HEK293 (cell line): ENCODE data around the gene RAPGEFL1.

ENCODE experiments used
- CTCF ChIA-PET: fragments of 350-600 bp; formaldehyde crosslinking; extraction: SDS; loops from one replicate; lab custom pipeline; 2021; ENCODE audit warnings: antibody characterized with exemption; lab: Yijun Ruan, JAX
- POLR2A ChIA-PET: fragments of 300-600 bp; formaldehyde crosslinking; extraction: SDS; loops from one replicate; lab custom pipeline; 2020; ENCODE audit warnings: antibody characterized with exemption, inconsistent platforms; lab: Yijun Ruan, JAX
- H3K27ac ChIP-seq: fragments of 200-500 bp; sonication (Bioruptor generic); 2 replicates; pipeline ENCODE4 v1.5.1; 2014; ENCODE audit warnings: low read depth, low read length, control low read depth, inconsistent platforms; ENCODE audit errors: extremely low read depth
- H3K36me3 ChIP-seq, 2 experiments: fragments of 200-500 bp in 1 of 2; sonication (Bioruptor generic) in 1 of 2; 1 replicate in 1 of 2; 2 replicates in 1 of 2; pipeline ENCODE4 v1.5.1; 2014 to 2017; ENCODE audit warnings: inconsistent platforms in 2 of 2, low read length in 2 of 2; ENCODE audit not compliant: control insufficient read depth in 2 of 2, insufficient read depth in 1 of 2
- H3K4me1 ChIP-seq: fragments of 200-500 bp; sonication (Bioruptor generic); 2 replicates; pipeline ENCODE4 v1.5.1; 2014; ENCODE audit warnings: mild to moderate bottlenecking, low read length, inconsistent platforms; ENCODE audit not compliant: control insufficient read depth, insufficient read depth
- H3K4me3 ChIP-seq: 2 replicates; pipeline ENCODE4 v1.5.1; 2011; ENCODE audit warnings: low read depth, mild to moderate bottlenecking, control low read depth, low read length, moderate library complexity
- H3K9me3 ChIP-seq: fragments of 200-500 bp; sonication (Bioruptor generic); 2 replicates; pipeline ENCODE4 v1.5.1; 2014; ENCODE audit warnings: low read depth, low read length, inconsistent platforms; ENCODE audit not compliant: control insufficient read depth, insufficient read depth
- EGR2 ChIP-seq: fragments of 450-650 bp; formaldehyde crosslinking; IDR thresholded peaks from 2 replicates; pipeline ENCODE4 v1.5.1; 2016; ENCODE audit warnings: low read depth, missing biosample characterization, missing genetic modification characterization
- HOXD13 ChIP-seq: sonication (generic); formaldehyde crosslinking; IDR thresholded peaks from 2 replicates; pipeline ENCODE4 v1.8.0; 2022; ENCODE audit warnings: missing genetic modification reagents, borderline replicate concordance
- KLF8 ChIP-seq: fragments of 450-650 bp; formaldehyde crosslinking; IDR thresholded peaks from 2 replicates; pipeline ENCODE4 v1.5.1; 2016; ENCODE audit warnings: missing biosample characterization, missing genetic modification characterization
- ZBTB44 ChIP-seq: fragments of 450-650 bp; IDR thresholded peaks from 2 replicates; pipeline ENCODE4 v1.5.1; 2018; ENCODE audit warnings: missing biosample characterization, mild to moderate bottlenecking, missing genetic modification characterization
- ZNF138 ChIP-seq: fragments of 450-650 bp; formaldehyde crosslinking; IDR thresholded peaks from 2 replicates; pipeline ENCODE4 v1.5.1; 2016; ENCODE audit warnings: missing biosample characterization, missing genetic modification characterization, borderline replicate concordance
- ZNF223 ChIP-seq: fragments of 450-650 bp; formaldehyde crosslinking; IDR thresholded peaks from 2 replicates; pipeline ENCODE4 v1.5.1; 2016; ENCODE audit warnings: missing biosample characterization, missing genetic modification characterization
- ZNF548 ChIP-seq: fragments of 450-650 bp; formaldehyde crosslinking; IDR thresholded peaks from 2 replicates; pipeline ENCODE4 v1.5.1; 2016; ENCODE audit warnings: missing biosample characterization, missing genetic modification characterization
- ZNF623 ChIP-seq: fragments of 450-650 bp; formaldehyde crosslinking; IDR thresholded peaks from 2 replicates; pipeline ENCODE4 v1.5.1; 2016; ENCODE audit warnings: missing biosample characterization, missing genetic modification characterization
- ZNF639 ChIP-seq: fragments of 450-650 bp; formaldehyde crosslinking; IDR thresholded peaks from 2 replicates; pipeline ENCODE4 v1.5.1; 2016; ENCODE audit warnings: missing biosample characterization, missing genetic modification characterization
- ZNF701 ChIP-seq: fragments of 450-650 bp; formaldehyde crosslinking; IDR thresholded peaks from 2 replicates; pipeline ENCODE4 v1.5.1; 2016; ENCODE audit warnings: missing biosample characterization, missing genetic modification characterization
- TF ChIP-seq, protein P1 (sequence below): fragments of 450-650 bp; formaldehyde crosslinking; IDR thresholded peaks from 2 replicates; pipeline ENCODE4 v1.5.1; 2016; ENCODE audit warnings: missing biosample characterization, missing genetic modification characterization
- TF ChIP-seq, protein P2 (sequence below): fragments of 450-650 bp; formaldehyde crosslinking; IDR thresholded peaks from 2 replicates; pipeline ENCODE4 v1.5.1; 2016; ENCODE audit warnings: missing biosample characterization, missing genetic modification characterization
- TF ChIP-seq, protein P3 (sequence below): fragments of 450-650 bp; formaldehyde crosslinking; IDR thresholded peaks from 2 replicates; pipeline ENCODE4 v1.5.1; 2017; ENCODE audit warnings: missing biosample characterization, mild to moderate bottlenecking, missing genetic modification characterization, moderate library complexity
- TF ChIP-seq, protein P4 (sequence below): fragments of 450-650 bp; formaldehyde crosslinking; IDR thresholded peaks from 2 replicates; pipeline ENCODE4 v1.5.1; 2016; ENCODE audit warnings: missing biosample characterization, missing genetic modification characterization

Gene RAPGEFL1

GRCh38 chr17:40171750-40172149 lies 5.5 kb upstream of the RAPGEFL1 start:
- H3K27ac ChIP-seq: no peak overlapping the region
- no peak for TF ChIP-seq KLF8 (tag by site-specific recombination)
- TF ChIP-seq HOXD13: no peak
- TF ChIP-seq, protein P1, sequence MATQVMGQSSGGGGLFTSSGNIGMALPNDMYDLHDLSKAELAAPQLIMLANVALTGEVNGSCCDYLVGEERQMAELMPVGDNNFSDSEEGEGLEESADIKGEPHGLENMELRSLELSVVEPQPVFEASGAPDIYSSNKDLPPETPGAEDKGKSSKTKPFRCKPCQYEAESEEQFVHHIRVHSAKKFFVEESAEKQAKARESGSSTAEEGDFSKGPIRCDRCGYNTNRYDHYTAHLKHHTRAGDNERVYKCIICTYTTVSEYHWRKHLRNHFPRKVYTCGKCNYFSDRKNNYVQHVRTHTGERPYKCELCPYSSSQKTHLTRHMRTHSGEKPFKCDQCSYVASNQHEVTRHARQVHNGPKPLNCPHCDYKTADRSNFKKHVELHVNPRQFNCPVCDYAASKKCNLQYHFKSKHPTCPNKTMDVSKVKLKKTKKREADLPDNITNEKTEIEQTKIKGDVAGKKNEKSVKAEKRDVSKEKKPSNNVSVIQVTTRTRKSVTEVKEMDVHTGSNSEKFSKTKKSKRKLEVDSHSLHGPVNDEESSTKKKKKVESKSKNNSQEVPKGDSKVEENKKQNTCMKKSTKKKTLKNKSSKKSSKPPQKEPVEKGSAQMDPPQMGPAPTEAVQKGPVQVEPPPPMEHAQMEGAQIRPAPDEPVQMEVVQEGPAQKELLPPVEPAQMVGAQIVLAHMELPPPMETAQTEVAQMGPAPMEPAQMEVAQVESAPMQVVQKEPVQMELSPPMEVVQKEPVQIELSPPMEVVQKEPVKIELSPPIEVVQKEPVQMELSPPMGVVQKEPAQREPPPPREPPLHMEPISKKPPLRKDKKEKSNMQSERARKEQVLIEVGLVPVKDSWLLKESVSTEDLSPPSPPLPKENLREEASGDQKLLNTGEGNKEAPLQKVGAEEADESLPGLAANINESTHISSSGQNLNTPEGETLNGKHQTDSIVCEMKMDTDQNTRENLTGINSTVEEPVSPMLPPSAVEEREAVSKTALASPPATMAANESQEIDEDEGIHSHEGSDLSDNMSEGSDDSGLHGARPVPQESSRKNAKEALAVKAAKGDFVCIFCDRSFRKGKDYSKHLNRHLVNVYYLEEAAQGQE (tag by site-specific recombination): no peak
- 0 out of 2 replicates have a peak, but pooled peaks have one; percentile 11 for TF ChIP-seq EGR2 (tag by site-specific recombination)
- TF ChIP-seq ZNF138: no peak
- no peaks in the 10 kb centered on the region for H3K9me3 ChIP-seq
- H3K36me3 ChIP-seq: peaks cover 71 to 91% of the 10 kb centered on the region in 2 experiments
- H3K4me3 ChIP-seq: no peak overlapping the region
- POLR2A ChIA-PET: no interaction called here
- CTCF ChIA-PET: interaction anchor here (1.4 kb wide), 1 partner anchor 19 kb away, joined by 3 read pairs; no protein-coding TSS in a partner anchor
- H3K4me1 ChIP-seq: no peaks in the 10 kb centered on the region

- ChIA-PET POLR2A (interaction anchor here (0.7 to 2.4 kb wide), 4 partner anchors 12 to 179 kb away, joined by 4 to 10 read pairs (median 6); partner anchors contain the start of gene CASC3), CTCF (interaction anchor here (0.5 to 4.9 kb wide), 10 partner anchors 12 to 1308 kb away, joined by 3 to 40 read pairs (median 3); no protein-coding TSS in a partner anchor)
- Histone ChIP-seq H3K4me3 (no peak overlapping the region), H3K27ac (no peak overlapping the region), H3K4me1 (0 out of 2 replicates have a peak, but pooled peaks cover 2% of the 10 kb centered on the region), H3K9me3 (no peaks in the 10 kb centered on the region), H3K36me3 (peaks cover 60 to 79% of the 10 kb centered on the region in 2 experiments)
- no peak for TF ChIP-seq ZBTB44 (tag by site-specific recombination)
- TF ChIP-seq, protein P2, sequence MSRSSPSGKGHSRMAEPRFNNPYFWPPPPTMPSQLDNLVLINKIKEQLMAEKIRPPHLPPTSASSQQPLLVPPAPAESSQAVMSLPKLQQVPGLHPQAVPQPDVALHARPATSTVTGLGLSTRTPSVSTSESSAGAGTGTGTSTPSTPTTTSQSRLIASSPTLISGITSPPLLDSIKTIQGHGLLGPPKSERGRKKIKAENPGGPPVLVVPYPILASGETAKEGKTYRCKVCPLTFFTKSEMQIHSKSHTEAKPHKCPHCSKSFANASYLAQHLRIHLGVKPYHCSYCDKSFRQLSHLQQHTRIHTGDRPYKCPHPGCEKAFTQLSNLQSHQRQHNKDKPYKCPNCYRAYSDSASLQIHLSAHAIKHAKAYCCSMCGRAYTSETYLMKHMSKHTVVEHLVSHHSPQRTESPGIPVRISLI (tag by site-specific recombination): peak; percentile 52; the same call in 1 of the 2 replicates
- TF ChIP-seq ZNF623 (tag by site-specific recombination): no peak
- no peak for TF ChIP-seq ZNF223 (tag by site-specific recombination)
- no peak for TF ChIP-seq ZNF548 (tag by site-specific recombination)
- TF ChIP-seq ZNF639 (tag by site-specific recombination): no peak
- no peak for TF ChIP-seq ZNF701
These were observed 4.0 kb upstream of the RAPGEFL1 start for GRCh38 chr17:40173091-40173777.

DNA sequence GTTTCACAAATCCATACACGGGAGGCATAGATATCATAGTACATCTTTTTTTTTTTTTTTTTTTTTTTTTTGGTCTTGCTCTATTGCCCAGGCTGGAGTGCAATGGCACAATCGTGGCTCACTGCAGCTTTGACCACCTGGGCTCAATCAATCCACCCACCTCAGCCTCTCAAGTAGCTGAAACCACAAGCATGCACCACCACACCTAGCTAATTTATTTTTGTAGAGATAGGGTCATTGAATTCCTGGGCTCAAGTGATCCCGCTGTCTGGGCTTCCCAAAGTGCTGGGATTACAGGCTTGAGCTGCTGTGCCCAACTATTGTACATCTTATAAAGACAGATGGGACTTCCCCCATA lies 3.5 kb upstream of the RAPGEFL1 start:
- POLR2A ChIA-PET: interaction anchor here (0.7 to 2.4 kb wide), 3 partner anchors 34 to 179 kb away, joined by 4 to 10 read pairs (median 8); partner anchors contain the start of gene CASC3
- Histone ChIP-seq H3K4me3 (no peak overlapping the region), H3K9me3 (no peaks in the 10 kb centered on the region), H3K4me1 (0 out of 2 replicates have a peak, but pooled peaks cover 2% of the 10 kb centered on the region), H3K27ac (no peak overlapping the region), H3K36me3 (peaks cover 55 to 74% of the 10 kb centered on the region in 2 experiments)
- CTCF ChIA-PET: interaction anchor here (0.5 to 4.9 kb wide), 8 partner anchors 11 to 1309 kb away, joined by 3 to 40 read pairs (median 3); no protein-coding TSS in a partner anchor
- TF ChIP-seq, protein P3, sequence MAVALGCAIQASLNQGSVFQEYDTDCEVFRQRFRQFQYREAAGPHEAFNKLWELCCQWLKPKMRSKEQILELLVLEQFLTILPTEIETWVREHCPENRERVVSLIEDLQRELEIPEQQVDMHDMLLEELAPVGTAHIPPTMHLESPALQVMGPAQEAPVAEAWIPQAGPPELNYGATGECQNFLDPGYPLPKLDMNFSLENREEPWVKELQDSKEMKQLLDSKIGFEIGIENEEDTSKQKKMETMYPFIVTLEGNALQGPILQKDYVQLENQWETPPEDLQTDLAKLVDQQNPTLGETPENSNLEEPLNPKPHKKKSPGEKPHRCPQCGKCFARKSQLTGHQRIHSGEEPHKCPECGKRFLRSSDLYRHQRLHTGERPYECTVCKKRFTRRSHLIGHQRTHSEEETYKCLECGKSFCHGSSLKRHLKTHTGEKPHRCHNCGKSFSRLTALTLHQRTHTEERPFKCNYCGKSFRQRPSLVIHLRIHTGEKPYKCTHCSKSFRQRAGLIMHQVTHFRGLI: 0 out of 2 replicates have a peak, but pooled peaks have one; percentile 39
- TF ChIP-seq, protein P4, sequence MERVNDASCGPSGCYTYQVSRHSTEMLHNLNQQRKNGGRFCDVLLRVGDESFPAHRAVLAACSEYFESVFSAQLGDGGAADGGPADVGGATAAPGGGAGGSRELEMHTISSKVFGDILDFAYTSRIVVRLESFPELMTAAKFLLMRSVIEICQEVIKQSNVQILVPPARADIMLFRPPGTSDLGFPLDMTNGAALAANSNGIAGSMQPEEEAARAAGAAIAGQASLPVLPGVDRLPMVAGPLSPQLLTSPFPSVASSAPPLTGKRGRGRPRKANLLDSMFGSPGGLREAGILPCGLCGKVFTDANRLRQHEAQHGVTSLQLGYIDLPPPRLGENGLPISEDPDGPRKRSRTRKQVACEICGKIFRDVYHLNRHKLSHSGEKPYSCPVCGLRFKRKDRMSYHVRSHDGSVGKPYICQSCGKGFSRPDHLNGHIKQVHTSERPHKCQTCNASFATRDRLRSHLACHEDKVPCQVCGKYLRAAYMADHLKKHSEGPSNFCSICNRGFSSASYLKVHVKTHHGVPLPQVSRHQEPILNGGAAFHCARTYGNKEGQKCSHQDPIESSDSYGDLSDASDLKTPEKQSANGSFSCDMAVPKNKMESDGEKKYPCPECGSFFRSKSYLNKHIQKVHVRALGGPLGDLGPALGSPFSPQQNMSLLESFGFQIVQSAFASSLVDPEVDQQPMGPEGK (tag by site-specific recombination): no peak
- TF ChIP-seq, protein P2 (tag by site-specific recombination): peak; percentile 8; the same call in 1 of the 2 replicates
